Trophoblast cell (in vitro differentiated cells and primary cell): ENCODE data around the gene NME9.

Experiments
- DNase-seq, 2 donors: peaks; one replicate each; pipeline ENCODE4 v3.0.0-alpha.2; 2016
- H2AFZ ChIP-seq: 2 replicates; pipeline ENCODE4 v1.6.1; 2013; ENCODE audit warnings: low read length, moderate library complexity, mild to moderate bottlenecking; ENCODE audit not compliant: insufficient read depth, poor library complexity
- H2AK5ac ChIP-seq: 2 replicates; pipeline ENCODE4 v1.6.1; 2013; ENCODE audit warnings: mild to moderate bottlenecking, low read length
- H2BK120ac ChIP-seq: 2 replicates; pipeline ENCODE4 v1.6.1; 2013; ENCODE audit warnings: low read length, mild to moderate bottlenecking, moderate library complexity; ENCODE audit not compliant: insufficient read depth, poor library complexity
- H2BK12ac ChIP-seq: 2 replicates; pipeline ENCODE4 v1.6.1; 2013; ENCODE audit warnings: mild to moderate bottlenecking, low read length, moderate library complexity
- H2BK5ac ChIP-seq: 2 replicates; pipeline ENCODE4 v1.6.1; 2013; ENCODE audit warnings: low read length, low read depth, moderate library complexity, mild to moderate bottlenecking; ENCODE audit not compliant: poor library complexity
- H3K14ac ChIP-seq: 2 replicates; pipeline ENCODE4 v1.6.1; 2013; ENCODE audit warnings: mild to moderate bottlenecking, low read length
- H3K18ac ChIP-seq: 2 replicates; pipeline ENCODE4 v1.6.1; 2013; ENCODE audit warnings: mild to moderate bottlenecking, low read length
- H3K23ac ChIP-seq: 2 replicates; pipeline ENCODE4 v1.6.1; 2013; ENCODE audit warnings: low read length
- H3K27ac ChIP-seq: 2 replicates; pipeline ENCODE4 v1.5.1; 2013; ENCODE audit warnings: low read depth, mild to moderate bottlenecking, inconsistent platforms, low read length, moderate library complexity
- H3K27me3 ChIP-seq: 2 replicates; pipeline ENCODE4 v1.6.1; 2013; ENCODE audit warnings: inconsistent platforms, mild to moderate bottlenecking, low read length, moderate library complexity; ENCODE audit not compliant: insufficient read depth
- H3K36me3 ChIP-seq, 2 experiments: 1 replicate in 1 of 2; 2 replicates in 1 of 2; pipeline ENCODE4 v1.6.1; 2013; ENCODE audit warnings: low read length in 2 of 2, mild to moderate bottlenecking in 2 of 2, moderate library complexity in 1 of 2; ENCODE audit not compliant: insufficient read depth in 2 of 2, control insufficient read depth in 1 of 2
- H3K4ac ChIP-seq: 2 replicates; pipeline ENCODE4 v1.6.1; 2013; ENCODE audit warnings: low read depth, mild to moderate bottlenecking, low read length, moderate library complexity
- H3K4me1 ChIP-seq, 2 experiments: 1 replicate in 1 of 2; 2 replicates in 1 of 2; pipeline ENCODE4 v1.6.1; 2013; ENCODE audit warnings: low read length in 2 of 2, mild to moderate bottlenecking in 2 of 2, moderate library complexity in 1 of 2; ENCODE audit not compliant: insufficient read depth in 2 of 2, control insufficient read depth in 1 of 2
- H3K4me2 ChIP-seq: 2 replicates; pipeline ENCODE4 v1.6.1; 2013; ENCODE audit warnings: inconsistent platforms, mild to moderate bottlenecking, low read length, moderate library complexity
- H3K4me3 ChIP-seq: 2 replicates; pipeline ENCODE4 v1.5.1; 2013; ENCODE audit warnings: mild to moderate bottlenecking, low read depth, low read length, inconsistent platforms
- H3K79me1 ChIP-seq: one replicate; pipeline ENCODE4 v1.6.1; 2013; ENCODE audit warnings: low read length
- H3K79me2 ChIP-seq: 2 replicates; pipeline ENCODE4 v1.6.1; 2013; ENCODE audit warnings: low read length, mild to moderate bottlenecking; ENCODE audit not compliant: control insufficient read depth, insufficient read depth, poor library complexity
- H3K9ac ChIP-seq: 2 replicates; pipeline ENCODE4 v1.6.1; 2013; ENCODE audit warnings: mild to moderate bottlenecking, low read length
- H3K9me3 ChIP-seq: 2 replicates; pipeline ENCODE4 v1.6.1; 2013; ENCODE audit warnings: low read depth, mild to moderate bottlenecking, control low read depth, inconsistent platforms, low read length; ENCODE audit not compliant: insufficient read depth
- H4K12ac ChIP-seq: 2 replicates; pipeline ENCODE4 v1.6.1; 2013; ENCODE audit warnings: low read depth, mild to moderate bottlenecking, low read length, moderate library complexity
- H4K8ac ChIP-seq: 2 replicates; pipeline ENCODE4 v1.6.1; 2013; ENCODE audit warnings: low read depth, mild to moderate bottlenecking, low read length, moderate library complexity
- H4K91ac ChIP-seq: one replicate; pipeline ENCODE4 v1.6.1; 2013; ENCODE audit warnings: low read depth, mild to moderate bottlenecking, low read length, moderate library complexity
- WGBS: extraction: QIAGEN DNeasy Blood & Tissue Kit; methylation state at CpG from one replicate; pipeline ENCODE4 v1.1.7; 2013; ENCODE audit warnings: missing lambda C conversion rate; ENCODE audit not compliant: insufficient read length, insufficient coverage; ENCODE audit errors: extremely low coverage; 5-methylcytosine and 5-hydroxymethylcytosine counted together

The NME9 gene

DNA sequence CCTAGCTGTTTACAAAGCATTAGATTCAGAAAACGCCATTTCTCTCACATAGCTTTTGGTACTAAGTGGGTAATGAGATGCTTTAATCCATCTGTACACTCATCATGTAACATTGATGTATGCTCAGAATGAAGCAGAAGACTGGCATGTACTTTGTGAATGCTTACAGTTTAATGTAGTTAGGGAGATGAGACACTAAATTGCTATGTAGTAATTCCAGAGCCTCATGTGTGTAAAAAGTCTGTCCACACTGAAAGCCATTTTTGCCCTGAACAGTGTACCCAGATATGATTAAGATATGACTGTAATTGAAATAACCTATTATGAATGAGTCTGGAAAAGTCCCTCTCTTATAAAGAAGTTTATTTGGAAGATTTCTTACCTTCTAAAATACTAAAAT, 76.0 kb downstream of the NME9 start:
- WGBS = no CpG with 5 or more reads among the region's 1 CpG
- H3K36me3 ChIP-seq = no peaks in the 10 kb centered on the region
- no peak overlapping the region for H2BK12ac ChIP-seq
- DNase-seq = peak in 1 of 2 donors; percentile 53
- H2AK5ac ChIP-seq = no peak overlapping the region
- H4K12ac ChIP-seq = no peak overlapping the region
- H3K4ac ChIP-seq = no peak overlapping the region
- no peaks in the 10 kb centered on the region for H3K79me1 ChIP-seq
- no peak overlapping the region for H3K14ac ChIP-seq
- no peak overlapping the region for H3K9ac ChIP-seq
- no peak overlapping the region for H2BK120ac ChIP-seq
- H2AFZ ChIP-seq = no peak overlapping the region
- H3K27ac ChIP-seq = no peak overlapping the region
- no peak overlapping the region for H3K23ac ChIP-seq
- no peaks in the 10 kb centered on the region for H3K79me2 ChIP-seq
- H3K4me1 ChIP-seq = no peaks in the 10 kb centered on the region
- H3K9me3 ChIP-seq = no peaks in the 10 kb centered on the region
- no peak overlapping the region for H3K4me3 ChIP-seq
- no peaks in the 10 kb centered on the region for H3K27me3 ChIP-seq
- no peak overlapping the region for H2BK5ac ChIP-seq
- H3K4me2 ChIP-seq = no peak overlapping the region
- no peak overlapping the region for H4K8ac ChIP-seq
- no peak overlapping the region for H4K91ac ChIP-seq
- no peak overlapping the region for H3K18ac ChIP-seq
